ENCODE results near the gene SLC7A10.
"Not testable (repeated sequence)": the region's sequence is repeated elsewhere in the genome, so short reads cannot be mapped to it uniquely, and the experiment has no call there.

Gene SLC7A10

GRCh38 chr19:33216198-33216830, 9.3 kb downstream of the SLC7A10 start:
- DNase-seq (ENCODE audit: low read depth in 2 of 2): no peak

- no peak for DNase-seq (ENCODE audit: low read depth in 2 of 2)
Measured at GRCh38 chr19:33215438-33216197, 10.0 kb downstream of the SLC7A10 start.

- no peak for DNase-seq (ENCODE audit: low read depth in 2 of 2)
Measured at GRCh38 chr19:33214596-33214995, 11.1 kb downstream of the SLC7A10 start.

GRCh38 chr19:33212436-33213172, 13.0 kb downstream of the SLC7A10 start:
- no peak for DNase-seq (ENCODE audit: low read depth in 2 of 2)

- DNase-seq (ENCODE audit: low read depth in 2 of 2): no peak
Measured at GRCh38 chr19:33211794-33212435, 13.7 kb downstream of the SLC7A10 start.

- DNase-seq (ENCODE audit: low read depth in 2 of 2): no peak
Measured at GRCh38 chr19:33210266-33210940, 15.2 kb downstream of the SLC7A10 start.

GRCh38 chr19:33209850-33210230, 15.8 kb downstream of the SLC7A10 start:
- not testable (repeated sequence) for DNase-seq (ENCODE audit: low read depth in 2 of 2)

- DNase-seq (ENCODE audit: low read depth in 2 of 2): no peak
Measured at GRCh38 chr19:33208904-33209849, 16.5 kb downstream of the SLC7A10 start.

GRCh38 chr19:33208371-33208895, 17.2 kb downstream of the SLC7A10 start:
- no peak for DNase-seq (ENCODE audit: low read depth in 2 of 2)

- no peak for DNase-seq (ENCODE audit: low read depth in 2 of 2)
Measured at GRCh38 chr19:33207903-33208302, 17.7 kb downstream of the SLC7A10 start.

GRCh38 chr19:33207040-33207620, 18.5 kb downstream of the SLC7A10 start:
- no peak for DNase-seq (ENCODE audit: low read depth in 2 of 2)

- no peak for DNase-seq (ENCODE audit: low read depth in 2 of 2)
Measured at GRCh38 chr19:33206261-33207039, 19.2 kb downstream of the SLC7A10 start.

- DNase-seq (ENCODE audit: low read depth in 2 of 2): no peak
Measured at GRCh38 chr19:33205531-33206260, 20.0 kb downstream of the SLC7A10 start.

GRCh38 chr19:33205110-33205509, 20.5 kb downstream of the SLC7A10 start:
- DNase-seq (ENCODE audit: low read depth in 2 of 2): no peak

GRCh38 chr19:33204136-33204973, 21.3 kb downstream of the SLC7A10 start:
- no peak for DNase-seq (ENCODE audit: low read depth in 2 of 2)

GRCh38 chr19:33203529-33203928, 22.1 kb downstream of the SLC7A10 start:
- no peak for DNase-seq (ENCODE audit: low read depth in 2 of 2)
